DMS53 treated with DMSO at 0.1 percent for 48 hours (cell line): ENCODE data around the gene MIB2.

Experiments
- DNase-seq: peaks from one replicate; lab custom pipeline; 2025; ENCODE audit not compliant: unreplicated experiment; lab: John Stamatoyannopoulos, UW

MIB2 gene

DNA sequence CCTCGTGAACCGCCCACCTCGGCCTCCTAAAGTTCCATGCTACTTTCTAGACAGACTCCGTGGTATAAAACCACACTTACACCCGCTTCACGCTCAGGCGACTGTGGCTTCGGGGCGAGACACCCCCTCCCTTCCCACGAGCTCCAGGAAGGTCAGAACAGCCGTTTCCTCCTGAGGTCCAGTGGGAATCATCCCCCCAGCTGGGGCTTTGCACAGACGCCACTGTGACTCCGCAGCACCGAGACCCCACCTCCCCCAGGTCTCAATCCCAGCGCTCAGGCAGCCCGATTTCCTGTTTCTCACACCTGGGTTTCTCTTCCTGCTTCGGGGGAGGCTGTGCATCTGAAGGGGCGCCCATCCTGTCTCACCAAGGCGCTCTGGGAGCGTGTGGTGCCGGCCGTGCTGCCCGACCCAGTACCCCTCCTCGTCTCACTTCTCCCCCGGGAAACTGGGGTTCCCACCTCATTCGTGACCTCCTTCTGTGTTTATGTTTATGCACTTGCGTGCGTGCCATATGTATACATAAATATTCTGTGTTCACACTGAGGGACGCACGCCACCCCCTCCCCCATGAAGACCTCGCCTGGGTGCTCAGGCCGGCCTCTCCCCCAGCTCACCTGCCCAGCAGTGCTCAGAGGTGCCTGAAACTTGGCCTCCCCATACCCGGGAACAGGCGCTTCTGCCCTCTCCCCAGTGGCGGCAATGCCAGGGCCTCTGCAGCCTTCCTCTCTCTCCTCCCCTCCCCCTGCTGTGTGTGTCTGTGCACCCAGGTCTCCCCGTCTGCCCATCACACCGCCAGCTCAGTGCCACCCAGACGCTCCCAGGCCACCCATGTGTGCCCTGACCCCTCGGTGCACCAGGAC, 62.6 kb downstream of the MIB2 start:
- DNase-seq, result no peak

- no peak for DNase-seq
These were observed 63.5 kb downstream of the MIB2 start for GRCh38 chr1:1678581-1679380.
